Glutamatergic neuron (in vitro differentiated cells): Measurements from ENCODE around the gene KCNH2. TPM values are rescaled to one million over a fixed set of nuclear protein-coding genes. Genes with fewer than 3 reads are reported as not detected.

ENCODE experiments used
- DNase-seq: peaks from one replicate; pipeline ENCODE4 v3.0.0; 2022
- H3K27ac Mint-ChIP-seq: one replicate; pipeline ENCODE4 v1.8.0; 2020; ENCODE audit warnings: mild to moderate bottlenecking, mixed read lengths, inconsistent platforms; ENCODE audit not compliant: unreplicated experiment
- H3K27me3 Mint-ChIP-seq: one replicate; pipeline ENCODE4 v1.8.0; 2020; ENCODE audit warnings: mild to moderate bottlenecking, moderate library complexity, mixed read lengths, inconsistent platforms; ENCODE audit not compliant: unreplicated experiment
- H3K36me3 Mint-ChIP-seq: one replicate; pipeline ENCODE4 v1.8.0; 2020; ENCODE audit warnings: mild to moderate bottlenecking, mixed read lengths, inconsistent platforms; ENCODE audit not compliant: unreplicated experiment
- H3K4me1 Mint-ChIP-seq: one replicate; pipeline ENCODE4 v1.8.0; 2020; ENCODE audit warnings: mild to moderate bottlenecking, low read depth, mixed read lengths, inconsistent platforms; ENCODE audit not compliant: unreplicated experiment
- H3K4me3 Mint-ChIP-seq: one replicate; pipeline ENCODE4 v1.8.0; 2020; ENCODE audit warnings: mild to moderate bottlenecking, mixed read lengths, inconsistent platforms; ENCODE audit not compliant: unreplicated experiment
- H3K9me3 Mint-ChIP-seq: one replicate; pipeline ENCODE4 v1.8.0; 2020; ENCODE audit warnings: mild to moderate bottlenecking, moderate library complexity, mixed read lengths, inconsistent platforms; ENCODE audit not compliant: unreplicated experiment
- CTCF ChIP-seq: fragments of 200-600 bp; sonication (generic); IDR thresholded peaks from one replicate; pipeline ENCODE4 v1.5.0; 2021; ENCODE audit not compliant: partially characterized antibody, unreplicated experiment
- total RNA-seq: library from RNA; stranded (reverse); fragmentation: NEBNext Ultra II Directional; extraction: Animal tissue kit (Norgen Biotek cat#: 25700); gene quantifications from one replicate; pipeline ENCODE4 v1.2.1, GENCODE V29; 2021; ENCODE audit not compliant: unreplicated experiment

Gene KCNH2
- total RNA-seq, 1 donor from 2014 or later: 73.7 TPM

GRCh38 chr7:150895809-150896208, 82.3 kb downstream of the KCNH2 start:
- no peak for TF ChIP-seq CTCF
- no peak for DNase-seq
- no peak overlapping the region for H3K4me3 Mint-ChIP-seq
- peaks cover 19% of the 10 kb centered on the region for H3K36me3 Mint-ChIP-seq
- H3K27me3 Mint-ChIP-seq: peaks cover 6% of the 10 kb centered on the region
- peaks cover 6% of the 10 kb centered on the region for H3K9me3 Mint-ChIP-seq
- H3K4me1 Mint-ChIP-seq: peaks cover 4% of the 10 kb centered on the region
- H3K27ac Mint-ChIP-seq: no peak overlapping the region

Other genes starting within 250 kb of the KCNH2 start
- gene GIMAP5, start 240.9 kb downstream of the KCNH2 start, total RNA-seq: not detected
- gene TMEM176B, start 178.0 kb downstream of the KCNH2 start, total RNA-seq: 0.44 TPM
- 1.3 TPM for gene TMEM176A, start 177.6 kb downstream of the KCNH2 start, total RNA-seq
- gene AOC1, start 125.8 kb downstream of the KCNH2 start, total RNA-seq: not detected
- 0.86 TPM for gene NOS3, start 12.7 kb upstream of the KCNH2 start, total RNA-seq
- gene ATG9B, start 46.2 kb upstream of the KCNH2 start, total RNA-seq: 9.4 TPM
- 57.1 TPM for gene ABCB8, start 50.1 kb upstream of the KCNH2 start, total RNA-seq
- 10.8 TPM for gene ASIC3, start 70.2 kb upstream of the KCNH2 start, total RNA-seq
- 52.9 TPM for gene CDK5, start 79.6 kb upstream of the KCNH2 start, total RNA-seq
- 99.4 TPM for gene SLC4A2, start 81.3 kb upstream of the KCNH2 start, total RNA-seq
- gene FASTK, start 102.5 kb upstream of the KCNH2 start, total RNA-seq: 64.7 TPM
- 45.7 TPM for gene TMUB1, start 105.2 kb upstream of the KCNH2 start, total RNA-seq
- gene AGAP3, start 108.2 kb upstream of the KCNH2 start, total RNA-seq: 406 TPM
- gene GBX1, start 189.4 kb upstream of the KCNH2 start, total RNA-seq: not detected
- not detected for gene ASB10, start 208.9 kb upstream of the KCNH2 start, total RNA-seq
- gene H2BK1, start 232.2 kb upstream of the KCNH2 start, total RNA-seq: not detected
- gene ABCF2, start 248.9 kb upstream of the KCNH2 start, total RNA-seq: 39.1 TPM